CD4-positive, alpha-beta T cell treated with Interleukin-17A for 4 hours (primary cell): Measurements from ENCODE around the gene CAMK2D.

Source experiments
- DNase-seq: peaks from one replicate; pipeline ENCODE4 v3.0.0-alpha.2; 2020; ENCODE audit warnings: mixed read lengths

CAMK2D gene

DNA sequence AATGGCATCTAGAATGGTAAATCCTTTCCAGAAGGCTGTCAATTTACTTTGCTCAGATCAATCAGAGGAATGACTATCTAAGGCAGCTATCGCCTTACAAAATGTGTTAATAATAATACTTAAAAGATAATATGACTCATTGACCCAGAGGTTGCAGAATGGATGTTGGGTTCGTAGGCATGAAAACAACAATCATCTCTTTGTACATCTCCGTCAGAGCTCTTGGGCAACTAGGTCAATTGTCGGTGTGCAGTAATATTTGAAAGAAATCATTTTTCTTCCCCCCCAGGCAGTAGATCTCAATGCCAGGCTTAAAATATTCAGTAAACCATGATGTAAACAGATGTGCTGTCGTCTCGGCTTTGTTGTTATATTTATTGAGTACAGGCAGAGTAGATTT is 165.1 kb downstream of the CAMK2D start:
- no peak for DNase-seq

DNA sequence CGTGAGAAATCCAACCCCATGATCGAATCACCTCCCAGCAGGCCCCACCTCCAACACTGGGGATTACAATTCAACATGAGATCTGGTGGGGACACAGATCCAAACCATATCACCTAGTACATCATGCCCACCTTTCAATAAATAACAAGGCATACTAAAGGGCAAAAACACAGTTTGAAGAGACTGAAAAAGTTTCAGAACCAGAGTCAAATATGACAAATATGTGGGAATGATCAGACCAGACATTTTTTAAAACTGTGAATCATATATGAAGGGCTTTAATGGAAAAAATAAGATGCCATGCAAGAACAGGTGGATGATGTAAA is 167.3 kb downstream of the CAMK2D start:
- no peak for DNase-seq

DNA sequence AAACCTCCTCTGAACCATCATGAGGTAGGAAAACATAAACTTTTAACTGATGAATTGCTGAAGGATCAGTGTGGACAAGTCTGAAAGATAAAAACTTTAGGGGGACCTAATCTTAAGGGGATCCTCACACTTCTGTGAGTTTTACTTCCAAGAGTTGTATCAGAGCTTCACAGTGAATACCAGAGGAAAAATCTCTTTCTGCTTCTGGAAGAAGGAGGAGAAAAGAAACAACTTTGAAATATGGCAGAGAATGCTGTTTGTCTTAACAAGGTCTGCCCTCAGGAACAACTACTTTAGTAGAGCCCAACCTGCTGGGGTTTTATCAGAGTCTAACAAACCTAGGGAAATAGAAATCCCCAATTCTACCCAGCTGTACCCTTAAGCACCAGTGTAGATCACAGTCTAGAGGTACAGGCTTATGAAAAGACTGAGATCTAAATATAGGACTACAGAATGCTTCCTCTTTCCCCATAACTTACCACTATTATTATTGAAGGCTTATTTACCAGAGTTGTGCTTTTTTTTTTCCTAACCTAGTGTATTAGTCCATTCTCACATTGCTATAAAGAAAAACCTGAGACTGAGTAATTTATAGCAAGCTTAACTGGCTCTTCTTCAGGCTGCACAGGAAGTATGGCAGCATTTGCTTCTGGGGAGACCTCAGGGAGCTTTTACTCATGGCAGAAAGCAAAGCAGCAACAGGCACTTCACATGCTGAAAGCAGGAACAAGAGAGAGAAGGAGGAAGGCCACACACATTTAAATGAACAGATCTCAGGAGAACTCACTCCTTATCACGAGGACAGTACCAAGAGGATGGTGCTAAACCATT is 167.9 kb downstream of the CAMK2D start:
- no peak for DNase-seq

DNA sequence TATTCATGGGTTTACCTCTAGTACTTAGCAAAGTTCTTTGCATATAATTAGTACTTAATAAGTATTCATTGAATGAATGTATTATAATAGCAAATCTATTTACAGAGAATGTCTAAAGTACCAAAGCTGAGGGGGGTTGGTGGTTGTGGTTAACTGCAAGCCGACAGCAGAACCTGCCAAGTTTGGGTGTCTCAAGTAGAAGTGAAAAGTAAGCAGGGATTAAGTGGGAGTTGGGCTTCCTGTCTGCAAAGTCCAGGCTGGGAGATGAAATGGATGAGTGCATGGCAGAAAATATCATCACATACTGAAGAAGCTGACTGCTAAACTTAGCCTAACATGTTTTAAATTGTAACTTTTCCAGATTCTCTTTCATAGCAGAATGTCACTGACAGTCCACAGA is 169.6 kb downstream of the CAMK2D start:
- DNase-seq, result no peak

DNA sequence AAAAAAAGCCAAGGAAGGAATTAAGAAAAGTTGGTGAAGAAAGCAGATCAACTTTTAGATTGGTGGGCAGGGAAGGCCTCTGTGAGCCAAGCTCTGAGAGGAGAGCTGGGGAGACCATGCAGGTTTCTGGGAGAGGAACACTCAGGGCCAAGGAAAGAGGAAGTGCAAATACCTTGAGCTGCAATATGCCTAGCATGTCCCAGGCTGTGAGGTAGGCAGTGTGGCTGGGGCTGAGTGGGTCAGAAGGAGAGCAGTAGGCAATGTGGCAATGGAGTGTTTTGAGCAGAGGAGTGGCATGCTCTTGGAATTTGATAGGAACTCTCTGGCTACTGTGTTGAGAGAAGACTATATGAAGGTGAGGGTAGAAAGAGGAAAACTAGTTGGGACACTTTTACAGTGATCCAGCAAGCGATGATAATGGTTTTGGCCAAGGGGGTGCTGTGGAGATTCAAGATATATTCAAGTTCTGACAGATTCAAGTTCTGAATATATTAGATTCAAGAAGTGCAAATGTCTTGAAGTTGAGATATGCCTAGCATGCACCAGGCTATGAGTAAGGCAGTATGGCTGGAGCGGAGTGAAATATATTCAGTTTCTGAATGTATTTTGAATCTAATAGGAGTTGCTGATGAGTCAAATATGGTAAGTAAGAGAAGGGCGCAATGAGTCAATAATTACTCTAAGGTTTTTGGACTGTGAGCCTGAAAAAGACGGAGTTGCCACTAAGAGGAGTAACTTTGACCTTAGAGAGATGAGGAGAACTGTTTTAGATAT is 172.5 kb downstream of the CAMK2D start:
- no peak for DNase-seq

DNA sequence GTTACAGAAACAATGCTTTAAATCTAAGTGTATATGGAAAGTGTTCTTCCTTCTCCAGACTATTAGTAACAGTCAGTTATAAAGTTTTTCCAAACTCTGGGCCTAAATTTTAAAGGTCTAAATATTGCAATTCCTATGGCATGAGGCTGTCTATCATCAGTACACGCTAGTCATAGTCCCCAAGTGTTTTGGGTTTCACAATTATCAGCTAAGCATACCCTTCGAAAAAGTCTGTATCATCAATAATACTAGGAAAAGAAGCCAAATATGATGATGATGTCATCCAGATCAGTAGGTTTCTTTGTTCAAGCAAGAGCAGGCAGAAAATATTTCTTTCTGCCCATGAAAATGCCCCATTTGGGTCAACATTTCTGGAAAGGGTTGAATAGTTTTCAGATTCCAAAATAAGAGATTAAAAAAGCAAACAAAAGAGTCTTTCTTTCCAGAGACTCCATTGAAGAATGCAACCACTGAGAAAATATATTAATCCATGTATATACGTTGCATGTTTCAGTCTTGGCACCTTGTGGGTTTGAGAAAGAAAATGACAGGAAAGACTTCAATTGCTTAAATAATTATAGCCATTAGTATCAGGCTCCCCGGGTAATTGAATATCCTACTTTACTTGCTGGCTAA is 173.8 kb downstream of the CAMK2D start:
- DNase-seq, result no peak

DNA sequence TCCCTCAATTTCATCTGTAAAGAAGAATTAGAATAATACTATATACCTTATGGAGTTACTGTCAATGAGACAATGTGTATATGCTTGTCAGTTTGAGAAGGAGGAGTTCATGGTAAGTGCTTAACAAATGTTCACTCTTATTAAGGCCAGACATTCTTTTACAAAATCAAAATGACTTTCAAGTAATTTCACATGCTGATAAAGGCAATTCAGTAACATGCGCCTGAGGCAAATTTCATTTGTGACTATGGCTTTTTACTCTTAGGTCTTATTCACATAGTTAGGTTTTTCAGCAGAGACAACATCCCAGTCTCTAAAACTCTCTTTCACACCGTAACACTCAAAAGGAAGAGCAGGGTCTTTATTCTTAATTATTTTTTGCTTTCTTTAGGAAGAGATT is 174.4 kb downstream of the CAMK2D start:
- no peak for DNase-seq

DNA sequence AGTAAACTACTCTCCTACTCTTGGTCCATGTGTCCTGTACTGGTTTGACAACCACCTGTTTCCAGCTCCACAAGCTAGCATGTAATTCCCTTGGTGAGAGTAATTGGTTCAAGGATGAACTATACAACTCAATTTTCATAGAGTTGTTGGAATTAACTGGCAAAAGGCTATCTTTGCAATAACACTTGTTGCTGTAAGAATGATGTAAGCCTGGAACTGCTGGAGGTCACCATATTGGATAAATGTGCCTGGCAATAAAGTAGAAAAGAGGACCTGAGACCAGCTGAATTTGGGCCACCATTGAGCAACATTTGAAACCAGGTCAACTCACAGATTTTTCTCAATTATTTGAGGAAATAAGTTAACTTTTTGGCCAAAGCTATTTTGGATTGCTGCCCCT is 175.5 kb downstream of the CAMK2D start:
- no peak for DNase-seq

DNA sequence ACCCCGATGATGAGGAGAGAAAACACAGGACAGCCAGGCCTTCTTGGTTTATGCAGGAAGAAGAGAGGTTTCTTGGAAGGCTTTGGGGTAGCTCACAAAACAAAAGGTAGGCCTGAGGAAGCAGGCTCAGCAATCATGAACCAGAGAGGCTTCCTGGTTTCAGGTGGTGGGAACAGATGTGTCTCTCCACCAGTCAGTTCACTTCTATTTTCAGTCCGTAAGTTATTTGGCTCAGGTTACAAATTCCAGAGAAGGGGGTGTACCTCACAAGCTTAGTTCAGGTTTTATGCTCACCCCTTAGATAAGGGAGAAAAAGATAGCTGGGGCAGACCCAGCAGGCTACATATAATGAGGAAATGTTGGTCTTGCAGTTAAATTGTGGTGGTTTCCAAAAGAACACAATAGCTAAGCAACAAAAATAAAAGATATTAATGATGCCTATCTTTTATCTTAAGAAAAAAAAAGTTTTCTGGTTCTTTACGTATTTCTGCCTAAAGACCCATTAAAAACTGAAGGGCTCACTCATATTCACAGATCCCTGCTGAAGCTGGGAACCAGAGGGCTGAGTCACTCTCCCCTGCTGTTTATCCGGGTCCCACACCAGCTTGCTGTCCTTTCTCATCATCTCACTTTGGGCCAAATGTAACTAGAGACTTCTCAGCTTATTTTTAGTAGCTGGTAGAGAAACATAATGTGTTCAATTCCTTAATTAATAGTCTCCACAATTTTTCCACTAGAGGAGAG is 177.0 kb downstream of the CAMK2D start:
- DNase-seq, result no peak

DNA sequence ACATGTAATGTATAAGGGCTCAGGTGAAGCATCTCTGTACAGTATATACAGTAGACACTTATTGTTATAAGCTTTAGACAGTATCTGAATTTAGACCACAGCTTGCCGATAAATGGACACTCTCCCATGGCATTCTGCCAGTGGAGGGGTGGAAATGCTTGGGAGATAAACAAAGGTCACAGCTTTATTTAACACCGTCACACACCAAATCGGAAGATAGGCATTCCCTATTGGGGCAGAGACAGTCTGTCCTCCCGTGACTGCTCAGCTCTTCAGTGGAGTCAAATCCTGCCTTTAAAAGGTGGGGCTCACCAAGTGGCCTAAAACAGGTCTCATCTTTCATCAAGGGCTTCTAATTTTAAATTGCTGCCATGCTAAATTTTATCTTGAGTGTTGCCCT is 178.8 kb downstream of the CAMK2D start:
- no peak for DNase-seq

DNA sequence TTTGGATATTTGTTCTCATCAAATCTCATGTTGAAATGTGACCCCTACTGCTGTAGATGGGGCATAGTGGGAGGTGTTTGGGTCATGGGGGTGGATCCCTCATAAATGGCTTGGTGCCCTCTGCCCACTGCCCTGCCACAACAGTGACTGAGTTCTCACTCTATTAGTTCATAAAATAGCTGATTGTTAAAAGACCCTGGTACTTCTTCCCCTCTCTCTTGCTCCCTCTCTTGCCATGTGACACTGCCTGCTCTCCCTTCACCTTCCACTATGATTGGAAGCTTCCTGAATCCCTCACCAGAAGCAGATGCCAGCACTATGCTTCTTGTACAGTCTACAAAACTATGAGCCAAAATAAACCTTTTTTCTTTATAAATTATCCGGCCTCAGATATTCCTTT is 182.2 kb downstream of the CAMK2D start:
- no peak for DNase-seq

DNA sequence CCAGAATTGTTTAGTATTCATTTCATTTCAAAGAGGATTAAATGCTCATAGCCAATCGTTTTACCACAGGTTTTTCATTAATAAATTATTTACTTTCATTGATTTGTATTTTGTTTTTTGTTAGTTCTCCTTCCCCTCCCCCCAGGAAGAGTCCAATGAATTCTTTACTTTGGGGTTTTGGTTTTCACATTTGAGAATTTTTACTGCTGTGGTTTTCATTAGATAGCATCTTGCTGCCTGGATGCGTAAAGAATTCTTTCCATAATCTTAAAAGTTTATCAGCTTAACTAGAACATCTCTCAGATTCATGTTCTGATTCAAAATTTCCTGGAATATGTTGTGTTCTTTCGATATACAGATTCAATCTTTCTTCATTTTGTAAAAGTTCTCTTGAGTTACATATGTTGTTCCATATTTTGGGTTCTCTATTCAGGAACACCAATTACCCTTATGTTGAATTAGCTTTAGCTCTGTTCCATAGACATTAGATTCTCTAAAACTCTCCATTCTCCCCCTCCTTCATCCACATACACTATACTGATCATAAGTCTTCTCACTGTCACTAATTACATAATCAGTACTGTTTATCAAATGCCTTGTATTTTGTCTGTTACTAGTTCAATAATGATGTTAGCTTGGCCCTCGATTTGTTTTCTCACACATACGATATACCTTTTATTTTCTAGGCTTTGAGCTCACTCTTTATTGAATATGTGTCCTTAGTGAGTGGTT is 184.4 kb downstream of the CAMK2D start:
- no peak for DNase-seq

DNA sequence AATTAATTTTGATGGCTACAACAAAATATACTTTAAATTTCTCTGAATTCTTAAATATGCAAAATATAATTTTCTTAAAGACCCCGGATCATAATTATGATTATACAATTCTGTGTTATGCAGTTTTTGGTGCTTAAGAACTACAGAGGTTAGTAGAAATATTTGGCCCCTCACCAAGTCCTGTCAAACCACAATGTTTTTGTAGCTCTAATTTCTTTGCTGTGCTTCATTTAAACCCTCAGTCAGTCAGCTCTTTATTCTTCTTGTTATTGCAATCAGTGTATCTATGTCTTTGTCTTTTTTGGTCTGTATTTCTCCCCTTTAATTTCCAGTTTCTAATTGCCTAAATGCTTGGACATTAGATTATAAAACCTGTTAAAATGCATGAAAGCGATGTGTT is 186.1 kb downstream of the CAMK2D start:
- DNase-seq, result no peak

DNA sequence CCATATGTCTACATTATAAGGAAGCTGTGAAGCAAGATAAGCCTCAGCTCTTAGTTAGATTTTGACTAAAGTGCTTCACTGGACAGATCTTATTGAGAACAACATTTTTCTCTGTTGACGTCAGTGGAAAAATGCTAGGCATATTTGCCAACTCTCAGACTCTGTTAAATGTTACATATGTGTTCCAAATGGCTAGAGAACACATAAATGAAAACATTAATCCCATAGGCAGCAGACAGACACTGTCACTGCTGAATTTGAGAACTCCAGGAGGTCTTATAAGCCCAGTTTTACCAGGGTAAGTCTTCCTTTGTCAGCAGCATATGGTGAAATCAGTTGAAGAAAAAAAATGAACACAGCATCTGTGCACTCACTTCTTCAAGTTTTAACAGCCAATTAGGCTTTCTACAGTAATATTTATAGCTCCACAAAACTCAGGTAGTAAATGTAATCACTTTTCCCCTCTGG is 186.9 kb downstream of the CAMK2D start:
- no peak for DNase-seq

DNA sequence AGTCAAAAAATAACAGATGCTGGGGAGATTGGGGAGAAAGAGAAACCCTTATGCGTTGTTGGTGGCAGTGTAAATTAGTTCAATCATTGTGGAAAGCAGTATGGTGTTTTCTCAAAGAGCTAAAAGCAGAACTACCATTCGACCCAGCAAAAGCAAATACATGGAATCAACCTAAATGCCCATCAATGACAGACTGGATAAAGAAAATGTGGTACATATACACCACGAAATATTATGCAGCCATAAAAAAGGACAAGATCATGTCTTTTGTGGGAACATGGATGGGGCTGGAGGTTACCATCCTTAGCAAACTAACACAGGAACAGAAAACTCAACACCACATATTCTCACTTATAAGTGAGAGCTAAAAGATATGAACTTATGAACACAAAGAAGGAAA is 188.9 kb downstream of the CAMK2D start:
- DNase-seq, result no peak

DNA sequence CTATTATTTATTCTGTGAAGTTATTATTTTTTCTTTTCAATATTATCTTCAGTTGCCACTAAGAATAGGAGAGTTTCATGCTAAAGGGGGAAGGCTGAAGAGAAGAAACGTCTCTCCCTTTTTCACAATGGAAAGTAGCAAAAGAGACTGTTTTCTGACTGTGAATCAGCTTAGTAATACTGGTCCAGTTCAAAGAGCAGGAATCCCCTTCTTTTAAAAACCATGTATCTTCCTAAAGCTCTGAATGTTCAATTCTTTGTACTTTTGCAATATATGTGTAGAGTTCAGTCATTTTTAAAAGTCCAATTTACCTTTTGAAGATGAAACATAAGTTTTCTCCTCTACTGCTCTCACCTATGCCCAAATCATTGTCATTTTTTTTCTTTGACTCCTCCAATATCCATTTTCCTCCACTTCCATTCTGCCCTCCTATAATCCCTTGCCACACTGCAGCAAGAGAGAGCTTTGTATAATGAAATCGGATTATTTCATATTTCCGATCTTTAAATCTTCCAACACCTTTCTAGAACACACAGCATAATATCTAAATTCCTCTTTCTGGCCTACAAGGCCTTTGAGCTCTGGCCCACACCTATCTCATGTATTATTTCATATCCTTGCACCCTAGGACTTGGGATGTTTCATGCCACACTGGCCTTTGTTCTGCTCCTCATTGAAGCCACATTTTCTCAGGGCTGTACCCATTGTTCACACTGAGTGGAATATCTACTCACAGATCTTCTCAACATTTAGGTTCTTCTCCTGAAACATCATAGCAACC is 195.3 kb downstream of the CAMK2D start:
- no peak for DNase-seq

DNA sequence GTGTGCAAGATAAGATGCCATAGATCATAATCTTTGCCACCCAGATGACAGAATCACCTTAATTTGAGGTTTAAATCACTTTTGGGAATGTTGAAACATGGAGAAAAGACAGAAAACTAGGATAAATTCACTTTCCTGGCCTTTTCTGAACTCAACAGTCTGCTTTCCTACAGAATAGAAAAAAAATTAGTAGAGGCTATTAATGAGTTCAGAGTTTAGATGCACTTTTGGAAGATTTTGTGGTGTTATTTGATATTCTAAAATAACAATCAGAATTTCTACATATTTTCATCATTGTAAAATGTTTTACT is 195.9 kb downstream of the CAMK2D start:
- DNase-seq, result no peak

DNA sequence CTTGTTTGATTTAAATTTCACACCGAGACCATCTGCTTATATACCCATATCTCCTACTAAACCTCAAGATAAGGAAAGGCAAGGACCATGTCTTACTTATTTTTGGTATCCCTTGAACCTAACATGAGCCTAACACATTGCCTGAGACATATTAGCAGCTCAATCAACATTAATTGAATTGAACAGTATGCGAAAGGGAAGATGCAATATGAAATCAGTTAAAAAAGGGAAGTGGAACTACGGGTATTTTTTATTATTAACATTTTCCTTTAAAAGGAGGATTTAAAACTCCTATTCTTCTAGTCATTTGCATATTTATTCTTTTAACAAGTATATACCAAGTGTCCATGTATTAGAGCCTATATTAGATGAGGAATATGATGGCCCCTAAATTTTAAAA is 197.0 kb downstream of the CAMK2D start:
- DNase-seq, result no peak

DNA sequence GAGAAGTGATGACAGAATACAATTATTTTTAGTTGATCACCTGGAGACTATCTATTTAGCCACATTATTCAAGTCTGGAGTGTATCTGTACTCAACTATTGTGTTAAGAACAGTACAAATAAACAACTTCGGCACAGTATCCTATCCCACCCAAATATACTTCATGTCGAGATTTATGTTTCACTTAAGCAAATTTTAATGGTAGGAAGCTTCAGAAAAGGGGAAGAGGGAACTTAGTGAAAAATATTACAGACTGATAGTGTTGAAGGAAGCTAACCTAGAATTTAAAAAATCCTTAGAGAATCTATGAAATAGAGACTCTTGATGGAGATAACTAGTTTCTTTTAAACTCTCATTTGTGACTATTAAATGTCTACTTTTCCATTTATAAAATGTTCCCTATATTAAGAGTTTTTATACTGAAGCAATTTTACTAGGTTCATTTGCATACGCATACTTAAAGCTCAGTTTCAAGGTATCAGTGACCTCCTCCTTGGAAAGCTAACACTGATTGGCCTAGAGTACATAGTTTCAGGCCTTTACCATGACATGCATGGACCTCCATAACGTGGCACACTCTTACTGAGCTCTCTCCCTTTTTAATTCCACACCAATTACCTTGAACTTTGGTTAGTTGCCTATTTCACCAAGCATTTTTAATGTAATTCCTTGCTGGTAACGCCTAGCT is 197.7 kb downstream of the CAMK2D start:
- no peak for DNase-seq

DNA sequence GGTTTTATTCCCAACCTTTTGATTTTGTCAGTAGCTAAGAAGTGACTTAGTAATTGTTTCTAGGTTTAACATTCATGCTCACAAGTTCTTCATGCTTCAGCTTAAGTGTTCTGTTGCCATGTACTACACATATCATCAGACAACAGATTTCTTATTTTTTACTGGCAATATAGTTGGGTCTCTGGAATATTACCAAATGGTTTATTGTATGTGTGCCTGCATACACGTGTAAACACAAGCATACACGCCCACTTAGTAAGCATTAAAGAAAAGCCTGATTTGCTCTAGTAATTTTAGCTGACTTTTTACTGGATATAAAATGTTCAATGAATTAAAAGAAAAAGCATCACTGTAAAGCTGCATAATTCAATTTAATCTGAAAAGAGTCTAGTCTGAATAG is 199.8 kb downstream of the CAMK2D start:
- no peak for DNase-seq

DNA sequence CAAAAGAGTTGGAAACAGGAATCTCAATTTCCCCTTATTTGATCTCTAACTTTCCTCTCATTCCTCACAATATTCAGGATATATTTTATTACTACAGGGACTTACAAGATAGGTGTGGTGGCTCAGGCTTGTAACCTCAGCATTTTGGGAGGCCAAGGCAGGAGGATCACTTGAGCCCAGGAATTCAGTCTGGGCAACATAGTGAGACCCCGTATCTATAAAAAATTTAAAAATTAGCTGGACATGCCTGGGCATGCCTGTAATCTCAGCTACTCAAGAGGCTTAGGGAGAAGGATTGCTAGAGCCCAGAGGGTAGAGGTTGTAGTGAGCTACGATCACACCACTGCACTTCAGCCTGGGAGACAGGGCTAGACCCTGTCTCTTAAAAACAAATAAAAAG is 200.4 kb downstream of the CAMK2D start:
- no peak for DNase-seq
